Tongue (tissue), 2 donors: Measurements from ENCODE around the gene ANLN. TPM values are rescaled to one million over a fixed set of nuclear protein-coding genes. Genes with fewer than 3 reads are reported as not detected.
"Not testable (repeated sequence)": the region's sequence is repeated elsewhere in the genome, so short reads cannot be mapped to it uniquely, and the experiment has no call there.

Source experiments
- DNase-seq: peaks from one replicate; pipeline ENCODE4 v3.0.0-alpha.2; 2015
- total RNA-seq: library from RNA; depleted of rRNA; stranded (reverse); fragments of >200 nt; gene quantifications from one replicate; pipeline ENCODE4 v1.2.3, GENCODE V29; 2014

ANLN gene
- total RNA-seq, 1 donor from 2014 or later, result 26.5 TPM

DNA sequence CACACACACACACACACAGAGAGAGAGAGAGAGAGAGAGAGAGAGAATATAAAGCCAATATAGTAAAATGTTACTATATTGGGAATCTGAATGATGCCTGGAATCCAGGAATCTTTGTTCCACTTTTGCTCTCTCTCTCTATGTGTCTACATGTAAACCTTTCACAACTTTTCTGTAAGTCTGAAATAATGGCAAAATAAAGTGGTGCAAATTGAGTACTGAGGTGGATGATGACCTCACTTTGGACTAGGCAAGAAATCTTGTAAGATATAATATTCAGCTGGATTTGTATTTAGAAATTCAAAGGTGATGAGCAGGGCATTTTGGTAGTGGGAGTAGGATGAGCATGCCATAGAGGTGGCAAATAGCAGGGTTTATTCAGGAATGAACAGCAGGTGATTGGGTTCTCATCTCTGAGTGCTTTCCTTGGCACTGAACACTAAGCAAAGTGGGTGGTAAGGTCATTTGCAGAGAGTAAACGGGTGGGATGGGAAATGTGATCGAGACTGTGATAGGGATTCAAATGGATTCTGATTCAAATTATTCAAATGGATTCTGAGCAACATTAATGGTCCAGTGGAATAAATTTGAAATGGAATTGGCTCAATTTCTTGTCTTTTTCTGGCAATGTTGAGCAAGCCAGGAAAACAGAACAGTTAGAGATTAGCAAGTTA is 9.7 kb upstream of the ANLN start:
- DNase-seq, result no peak

DNA sequence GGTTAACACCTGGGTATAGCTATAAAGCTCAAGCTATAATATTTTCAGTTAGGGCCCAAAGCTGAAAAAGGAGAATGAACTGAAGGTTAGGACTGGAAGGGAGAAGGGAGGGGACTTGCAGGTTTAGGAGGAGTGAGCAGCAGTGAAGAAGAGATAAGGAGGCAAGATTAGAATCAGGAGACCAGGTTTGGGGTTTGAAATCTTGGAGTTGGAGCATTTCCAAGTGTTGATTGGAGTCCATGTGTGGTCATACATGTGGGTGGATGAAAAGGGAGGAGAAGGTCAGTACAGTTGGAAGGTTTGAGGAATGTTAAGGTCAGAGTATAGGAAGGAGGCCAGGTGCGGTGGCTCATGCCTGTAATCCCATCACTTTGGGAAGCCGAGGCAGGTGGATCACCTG is 8.6 kb upstream of the ANLN start:
- no peak for DNase-seq

GRCh38 chr7:36383284-36383683 is 6.4 kb upstream of the ANLN start:
- not testable (repeated sequence) for DNase-seq

DNA sequence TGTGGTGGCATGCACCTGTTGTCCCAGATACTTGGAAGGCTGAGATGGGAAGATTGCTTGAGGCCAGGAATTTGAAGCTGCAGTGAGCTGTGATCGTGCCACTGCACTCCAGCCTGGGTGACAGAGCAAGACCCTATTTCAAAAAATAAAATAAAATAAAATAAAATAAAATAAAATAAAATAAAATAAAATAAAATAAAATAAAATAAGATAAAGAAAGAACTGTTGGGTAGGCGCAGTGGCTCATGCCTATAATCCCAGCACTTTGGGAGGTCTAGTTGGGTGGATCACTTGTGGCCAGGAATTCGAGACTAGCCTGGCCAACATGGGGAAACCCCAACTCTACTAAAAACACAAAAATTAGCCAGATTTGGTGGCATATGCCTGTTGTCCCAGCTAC is 4.0 kb upstream of the ANLN start:
- DNase-seq, result not testable (repeated sequence)

- no peak for DNase-seq
Observed at GRCh38 chr7:36387435-36388231, 2.0 kb upstream of the ANLN start.

DNA sequence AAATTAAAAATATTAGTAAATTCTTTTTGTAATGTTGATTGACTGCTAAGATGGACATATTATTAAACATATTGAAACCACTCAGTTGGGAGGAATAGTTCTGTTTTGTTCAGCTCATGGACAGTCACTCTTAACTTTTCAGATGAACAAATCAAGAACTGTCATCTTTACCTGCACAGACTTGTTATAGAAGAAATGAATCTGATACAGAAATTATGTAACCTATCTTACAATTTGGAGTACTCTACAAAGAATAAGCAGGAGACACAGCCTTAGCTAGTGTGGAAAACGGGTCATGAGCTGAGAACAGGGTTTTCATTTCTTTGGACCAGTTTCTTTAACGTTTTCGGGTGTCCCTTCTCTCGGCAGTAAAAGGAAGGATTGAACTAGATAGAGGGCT is 1.2 kb upstream of the ANLN start:
- DNase-seq, result no peak

DNA sequence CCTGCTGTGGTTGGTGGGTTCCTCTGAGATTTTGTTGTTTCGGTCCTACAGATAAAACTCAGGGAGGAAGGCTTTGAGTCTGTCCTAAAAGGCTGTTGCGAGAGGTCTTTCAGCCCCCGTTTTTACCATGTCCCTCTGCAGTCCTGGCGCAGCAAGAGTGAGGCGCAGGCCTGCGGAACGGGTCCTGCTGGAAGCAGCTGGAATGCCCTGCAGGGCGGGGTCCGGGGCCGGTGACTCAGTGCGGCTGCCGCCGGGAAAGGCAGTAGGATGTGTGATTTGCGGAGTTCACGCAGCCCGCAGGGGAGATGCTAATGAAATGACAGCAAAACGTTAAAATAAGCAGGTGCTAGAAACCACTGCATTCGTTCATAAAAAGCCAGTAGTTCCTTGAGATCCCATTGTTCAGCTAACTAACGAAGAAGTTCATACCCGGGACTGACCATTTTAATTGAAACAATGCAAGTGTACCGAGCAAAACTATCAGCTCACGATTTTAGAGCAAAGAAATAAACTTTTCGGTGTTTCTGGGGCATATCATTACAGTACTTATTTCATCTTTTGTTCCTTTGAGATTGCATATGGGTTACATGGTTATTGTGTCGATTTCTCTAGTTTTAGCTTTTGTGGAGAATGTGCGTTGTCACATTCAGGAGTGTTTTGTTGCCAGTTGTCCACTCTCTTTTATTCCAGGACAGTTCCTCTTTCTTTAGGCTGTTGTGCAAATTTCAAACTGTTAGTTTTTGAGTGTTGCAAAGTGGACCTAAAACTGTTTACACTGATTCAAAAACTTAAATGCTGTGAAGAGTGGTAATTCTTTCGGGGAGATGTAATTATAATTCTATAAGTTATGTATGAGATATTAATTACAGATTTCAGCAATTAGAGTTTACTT is 783 bp downstream of the ANLN start:
- DNase-seq, result peak; percentile 91

- DNase-seq, result no peak
Observed at GRCh38 chr7:36391436-36392198, 2.0 kb downstream of the ANLN start.

- DNase-seq, result no peak
Observed at GRCh38 chr7:36393826-36394225, 4.2 kb downstream of the ANLN start.

GRCh38 chr7:36395171-36395894 is 5.7 kb downstream of the ANLN start:
- DNase-seq, result no peak

- DNase-seq, result no peak
Observed at GRCh38 chr7:36396150-36396549, 6.5 kb downstream of the ANLN start.

DNA sequence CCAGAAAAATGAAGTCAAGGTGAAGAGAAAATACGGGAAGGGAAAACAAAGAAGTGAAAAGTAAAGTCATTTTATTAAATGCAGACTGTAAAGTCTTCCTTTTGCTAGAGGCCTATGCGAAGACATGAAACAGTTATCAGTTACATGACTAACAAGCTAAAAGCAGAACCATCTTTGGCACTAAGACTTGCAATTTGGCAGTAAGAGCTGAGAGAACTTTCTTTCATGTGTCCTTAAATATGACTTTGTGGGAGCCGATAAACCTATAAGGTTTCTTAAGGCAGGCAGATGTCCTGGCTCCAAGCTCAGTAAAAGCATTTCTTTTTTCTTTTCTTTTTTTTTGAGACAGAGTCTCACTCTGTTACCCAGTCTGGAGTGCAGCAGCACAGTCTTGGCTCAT is 10.4 kb downstream of the ANLN start:
- DNase-seq, result no peak

DNA sequence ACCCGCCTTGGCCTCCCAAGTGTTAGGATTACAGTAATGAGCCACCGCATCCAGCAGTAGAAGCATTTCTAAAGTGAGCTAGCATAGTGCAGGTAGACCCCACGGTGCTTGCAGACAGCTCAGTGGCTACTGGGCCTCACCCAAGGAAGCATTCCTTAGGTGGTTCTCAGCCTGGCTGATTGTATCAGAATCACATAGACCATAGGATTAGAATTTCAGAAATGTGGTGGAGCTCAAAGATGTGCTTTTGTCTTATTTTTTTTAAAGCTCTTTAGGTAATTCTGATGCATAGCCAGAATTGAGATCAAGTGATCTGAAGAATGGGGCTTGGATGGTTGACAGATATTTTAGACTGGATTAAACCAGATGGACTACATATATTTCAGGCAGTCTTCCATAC is 10.9 kb downstream of the ANLN start:
- DNase-seq, result no peak

DNA sequence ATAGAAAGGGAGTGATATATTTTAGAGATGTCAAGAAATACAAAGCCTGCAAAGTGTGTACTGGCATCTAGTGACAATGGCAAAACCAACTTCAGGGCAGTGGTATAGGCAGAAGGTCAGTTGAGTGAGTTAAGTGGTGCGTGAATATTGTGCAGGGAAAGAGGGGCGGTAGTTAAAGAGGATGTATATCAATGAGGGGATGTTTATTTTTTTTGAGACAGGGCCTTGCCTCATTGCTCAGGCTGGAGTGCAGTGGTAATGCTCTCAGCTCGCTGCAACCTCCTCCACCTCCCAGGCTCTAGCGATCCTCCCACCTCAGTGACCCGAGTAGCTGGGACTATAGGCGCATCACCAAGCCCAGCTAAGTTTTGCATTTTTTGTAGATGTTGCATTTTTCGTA is 13.8 kb downstream of the ANLN start:
- DNase-seq, result no peak

GRCh38 chr7:36404639-36405408 is 15.2 kb downstream of the ANLN start:
- DNase-seq, result no peak

DNA sequence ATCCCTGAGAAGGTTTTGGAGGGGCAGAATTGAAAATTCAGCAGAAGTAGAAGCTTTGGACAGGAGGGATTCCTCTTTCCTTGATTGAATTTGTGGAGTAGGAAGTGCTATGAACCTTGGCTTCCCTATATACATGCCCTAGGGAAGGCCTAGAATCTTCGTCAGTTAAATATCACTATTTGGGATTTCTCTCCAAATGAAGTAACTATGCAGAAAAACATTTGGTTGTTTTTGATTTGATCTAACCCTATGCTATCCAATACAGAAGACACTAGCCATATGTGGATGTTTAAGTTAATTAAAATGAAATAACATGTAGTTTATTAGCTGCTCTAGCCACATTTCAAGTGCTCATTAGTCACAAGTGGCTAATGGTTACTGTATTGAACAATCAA is 15.7 kb downstream of the ANLN start:
- DNase-seq, result no peak

DNA sequence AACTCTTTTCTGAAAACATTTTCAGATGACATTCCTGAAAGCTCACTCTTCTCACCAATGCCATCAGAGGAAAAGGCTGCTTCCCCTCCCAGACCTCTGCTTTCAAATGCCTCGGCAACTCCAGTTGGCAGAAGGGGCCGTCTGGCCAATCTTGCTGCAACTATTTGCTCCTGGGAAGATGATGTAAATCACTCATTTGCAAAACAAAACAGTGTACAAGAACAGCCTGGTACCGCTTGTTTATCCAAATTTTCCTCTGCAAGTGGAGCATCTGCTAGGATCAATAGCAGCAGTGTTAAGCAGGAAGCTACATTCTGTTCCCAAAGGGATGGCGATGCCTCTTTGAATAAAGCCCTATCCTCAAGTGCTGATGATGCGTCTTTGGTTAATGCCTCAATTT is 16.5 kb downstream of the ANLN start:
- DNase-seq, result no peak

DNA sequence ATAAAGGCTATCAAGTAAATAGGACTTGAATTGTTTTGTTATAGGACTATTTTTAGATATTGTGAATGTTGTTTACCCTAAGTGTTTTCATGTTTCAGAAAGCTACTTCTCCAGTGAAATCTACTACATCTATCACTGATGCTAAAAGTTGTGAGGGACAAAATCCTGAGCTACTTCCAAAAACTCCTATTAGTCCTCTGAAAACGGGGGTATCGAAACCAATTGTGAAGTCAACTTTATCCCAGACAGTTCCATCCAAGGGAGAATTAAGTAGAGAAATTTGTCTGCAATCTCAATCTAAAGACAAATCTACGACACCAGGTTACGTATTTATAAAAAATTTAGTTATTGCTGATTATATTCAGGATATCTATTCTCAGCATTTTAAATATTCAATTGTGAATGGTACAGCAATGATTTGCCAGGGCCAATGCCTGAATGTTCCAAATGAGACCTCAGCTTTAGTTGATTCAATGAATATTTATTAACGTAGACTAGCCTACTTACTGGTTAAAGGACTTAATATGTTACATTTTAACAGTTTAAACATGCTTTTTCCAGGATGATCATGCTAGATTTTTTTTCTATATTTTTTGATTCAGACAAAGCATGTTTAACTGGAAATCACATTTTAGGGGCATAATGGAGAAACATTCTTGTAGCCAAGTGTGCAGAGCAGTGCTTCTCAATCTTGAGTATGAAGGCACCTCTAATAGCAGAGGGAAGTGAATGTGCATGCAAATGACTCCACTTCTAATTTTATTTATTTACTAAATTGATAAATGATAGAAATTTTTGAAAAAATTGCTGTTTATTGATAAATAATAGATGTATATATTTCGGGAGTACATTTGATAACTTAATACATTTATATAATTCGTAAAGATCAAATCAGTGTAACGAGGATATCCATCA is 18.2 kb downstream of the ANLN start:
- no peak for DNase-seq

DNA sequence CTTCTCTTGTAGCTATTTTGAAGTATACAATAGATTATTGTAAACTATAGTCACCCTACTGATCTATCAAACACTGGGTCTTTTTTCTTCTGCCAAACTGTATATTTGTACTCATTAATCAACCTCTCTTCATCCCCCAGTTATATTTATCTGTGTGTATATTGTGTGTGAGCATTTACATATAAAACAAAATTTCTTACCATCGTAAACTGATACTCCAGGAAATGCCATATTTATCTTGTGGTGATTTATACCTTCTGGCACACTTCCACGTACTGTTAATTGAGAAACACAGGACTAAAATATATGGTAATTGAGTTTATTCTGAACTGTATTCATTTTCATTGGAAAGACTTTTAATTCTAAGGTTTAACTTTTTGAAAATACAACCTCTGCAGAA is 18.9 kb downstream of the ANLN start:
- no peak for DNase-seq

GRCh38 chr7:36409180-36409579 is 19.5 kb downstream of the ANLN start:
- no peak for DNase-seq
